ENCODE results near the gene TMEM59L.
"Not testable (repeated sequence)": the region's sequence is repeated elsewhere in the genome, so short reads cannot be mapped to it uniquely, and the experiment has no call there.

- not testable (repeated sequence) for TF ChIP-seq POLR2AphosphoS5 (IDR thresholded peaks at IDR 0.05; ENCODE audit: low read depth, low read length); TAF1 (IDR thresholded peaks at IDR 0.05; ENCODE audit: borderline replicate concordance, low read depth, low read length)
Measured at GRCh38 chr19:18592732-18593131, 19.9 kb upstream of the TMEM59L start.
